Parathyroid adenoma (tissue), 2 donors: Measurements from ENCODE around the gene MEI1.

Source experiments
- H2AFZ ChIP-seq: fragments of 300-600 bp; sonication (generic); one replicate; pipeline ENCODE4 v1.7.0; 2017; ENCODE audit warnings: antibody characterized with exemption, mild to moderate bottlenecking
- H3K27ac ChIP-seq: fragments of 300-600 bp; sonication (generic); one replicate; pipeline ENCODE4 v1.7.0; 2017
- H3K27me3 ChIP-seq: fragments of 300-600 bp; sonication (generic); one replicate; pipeline ENCODE4 v1.7.0; 2017; ENCODE audit warnings: low read length; ENCODE audit not compliant: control insufficient read depth, insufficient read depth
- H3K36me3 ChIP-seq: fragments of 300-600 bp; sonication (generic); one replicate; pipeline ENCODE4 v1.7.0; 2017; ENCODE audit warnings: low read length; ENCODE audit not compliant: control insufficient read depth, insufficient read depth
- H3K4me1 ChIP-seq: fragments of 300-600 bp; sonication (generic); one replicate; pipeline ENCODE4 v1.7.0; 2017; ENCODE audit warnings: control low read depth
- H3K4me2 ChIP-seq: fragments of 300-600 bp; sonication (generic); one replicate; pipeline ENCODE4 v1.7.0; 2017; ENCODE audit warnings: low read length
- H3K4me3 ChIP-seq: fragments of 300-600 bp; sonication (generic); one replicate; pipeline ENCODE4 v1.7.0; 2017; ENCODE audit warnings: low read depth, low read length
- H3K79me2 ChIP-seq: fragments of 300-600 bp; sonication (generic); one replicate; pipeline ENCODE4 v1.7.0; 2017; ENCODE audit warnings: control low read depth
- H3K9ac ChIP-seq: fragments of 300-600 bp; sonication (generic); one replicate; pipeline ENCODE4 v1.7.0; 2017; ENCODE audit warnings: mild to moderate bottlenecking
- H3K9me3 ChIP-seq: fragments of 300-600 bp; sonication (generic); one replicate; pipeline ENCODE4 v1.7.0; 2017; ENCODE audit warnings: low read length; ENCODE audit not compliant: control insufficient read depth
- CTCF ChIP-seq: fragments of 300-600 bp; sonication (generic); IDR thresholded peaks from one replicate; pipeline ENCODE4 v1.7.0; 2017; ENCODE audit warnings: antibody characterized with exemption, mild to moderate bottlenecking
- donor health status: primary hyperparathyroidism.

MEI1 gene

GRCh38 chr22:41752011-41752970, 53.0 kb downstream of the MEI1 start:
- H3K9ac ChIP-seq, result no peak overlapping the region
- H3K4me2 ChIP-seq, result no peak overlapping the region
- H3K36me3 ChIP-seq, result no peaks in the 10 kb centered on the region
- no peak overlapping the region for H3K4me3 ChIP-seq
- no peak overlapping the region for H2AFZ ChIP-seq
- no peaks in the 10 kb centered on the region for H3K4me1 ChIP-seq
- no peak overlapping the region for H3K27ac ChIP-seq
- no peak for TF ChIP-seq CTCF
- H3K9me3 ChIP-seq, result no peaks in the 10 kb centered on the region
- no peaks in the 10 kb centered on the region for H3K27me3 ChIP-seq
- no peaks in the 10 kb centered on the region for H3K79me2 ChIP-seq

- Histone ChIP-seq H3K36me3 (no peaks in the 10 kb centered on the region), H3K27me3 (no peaks in the 10 kb centered on the region), H3K4me2 (no peak overlapping the region), H3K4me3 (no peak overlapping the region), H3K27ac (no peak overlapping the region), H3K9ac (no peak overlapping the region), H2AFZ (no peak overlapping the region), H3K9me3 (no peaks in the 10 kb centered on the region), H3K79me2 (no peaks in the 10 kb centered on the region), H3K4me1 (no peaks in the 10 kb centered on the region)
- no peak for TF ChIP-seq CTCF
These were observed 54.7 kb downstream of the MEI1 start for GRCh38 chr22:41753984-41754383.

GRCh38 chr22:41757502-41757901, 58.2 kb downstream of the MEI1 start:
- Histone ChIP-seq H3K36me3 (no peaks in the 10 kb centered on the region), H3K27me3 (no peaks in the 10 kb centered on the region), H3K4me3 (no peak overlapping the region), H3K79me2 (no peaks in the 10 kb centered on the region), H3K4me2 (no peak overlapping the region), H3K9ac (no peak overlapping the region), H3K9me3 (no peaks in the 10 kb centered on the region), H2AFZ (no peak overlapping the region), H3K4me1 (no peaks in the 10 kb centered on the region), H3K27ac (no peak overlapping the region)
- no peak for TF ChIP-seq CTCF

- Histone ChIP-seq H2AFZ (no peak overlapping the region), H3K79me2 (no peaks in the 10 kb centered on the region), H3K27ac (no peak overlapping the region), H3K36me3 (no peaks in the 10 kb centered on the region), H3K9me3 (no peaks in the 10 kb centered on the region), H3K4me1 (no peaks in the 10 kb centered on the region), H3K9ac (no peak overlapping the region), H3K27me3 (no peaks in the 10 kb centered on the region), H3K4me2 (no peak overlapping the region), H3K4me3 (no peak overlapping the region)
- no peak for TF ChIP-seq CTCF
These were observed 58.9 kb downstream of the MEI1 start for GRCh38 chr22:41758231-41758630.
